ENCODE data around the gene ELF3. TPM values are rescaled to one million over a fixed set of nuclear protein-coding genes. Genes with fewer than 3 reads are reported as not detected.

ELF3 gene
- total and polyA plus RNA-seq, 2 experiments from 2014 or later = 12.3 to 19.5 TPM

DNA sequence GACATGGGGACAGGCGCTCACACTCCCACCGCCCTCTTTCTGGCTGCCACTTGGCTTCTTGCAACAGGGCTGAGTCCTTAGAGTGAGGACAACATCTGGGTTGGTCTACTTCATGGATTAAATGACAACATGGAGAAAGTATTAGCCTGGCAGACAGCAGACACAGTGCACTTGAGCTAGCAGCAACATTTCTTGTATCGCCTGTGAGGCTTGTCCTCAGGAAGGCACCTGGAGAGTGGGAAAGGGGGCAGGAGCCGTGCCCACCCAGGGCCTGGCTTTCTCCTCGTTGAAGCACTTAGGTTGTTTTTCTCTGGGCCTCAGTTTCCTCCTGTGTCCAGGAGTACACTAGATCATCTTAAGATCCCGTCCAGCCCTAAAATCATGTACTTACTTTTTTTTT, 3.7 kb downstream of the ELF3 start:
- Histone ChIP-seq H3K27ac (ENCODE audit: low read depth) (no peak overlapping the region), H3F3A (replicated peaks; ENCODE audit: low read depth) (peaks cover 8% of the 10 kb centered on the region; the same call in 1 of the 2 replicates), H2AFZ (no peak overlapping the region), H3K4me1 (ENCODE audit: insufficient read depth) (peaks cover 24% of the 10 kb centered on the region), H4K20me1 (replicated peaks; ENCODE audit: insufficient read depth) (no peaks in the 10 kb centered on the region), H3K9me2 (ENCODE audit: insufficient read depth) (no peaks in the 10 kb centered on the region), H3K4me3 (no peak overlapping the region), H3K27me3 (ENCODE audit: insufficient read depth) (no peaks in the 10 kb centered on the region), H3K36me3 (ENCODE audit: insufficient read depth) (no peaks in the 10 kb centered on the region), H3K79me2 (replicated peaks; ENCODE audit: insufficient read depth) (peaks cover 3% of the 10 kb centered on the region; the same call in 1 of the 2 replicates), H3K4me2 (no peak overlapping the region)
- no peak for TF ChIP-seq EZH2 (IDR thresholded peaks at IDR 0.05; ENCODE audit: low read depth, unreplicated experiment)
- no peak for TF ChIP-seq POLR2AphosphoS5 (IDR thresholded peaks at IDR 0.05; ENCODE audit: low read depth)
- TF ChIP-seq JUNB (IDR thresholded peaks at IDR 0.05; ENCODE audit: unreplicated experiment) = no peak
- no peak for TF ChIP-seq CREB1 (CRISPR knock-in tag; IDR thresholded peaks at IDR 0.05; ENCODE audit: low read depth)
- TF ChIP-seq, protein P1, sequence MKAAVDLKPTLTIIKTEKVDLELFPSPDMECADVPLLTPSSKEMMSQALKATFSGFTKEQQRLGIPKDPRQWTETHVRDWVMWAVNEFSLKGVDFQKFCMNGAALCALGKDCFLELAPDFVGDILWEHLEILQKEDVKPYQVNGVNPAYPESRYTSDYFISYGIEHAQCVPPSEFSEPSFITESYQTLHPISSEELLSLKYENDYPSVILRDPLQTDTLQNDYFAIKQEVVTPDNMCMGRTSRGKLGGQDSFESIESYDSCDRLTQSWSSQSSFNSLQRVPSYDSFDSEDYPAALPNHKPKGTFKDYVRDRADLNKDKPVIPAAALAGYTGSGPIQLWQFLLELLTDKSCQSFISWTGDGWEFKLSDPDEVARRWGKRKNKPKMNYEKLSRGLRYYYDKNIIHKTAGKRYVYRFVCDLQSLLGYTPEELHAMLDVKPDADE (IDR thresholded peaks at IDR 0.05) = no peak
- no peak for TF ChIP-seq ZNF331 (CRISPR knock-in tag; IDR thresholded peaks at IDR 0.05; ENCODE audit: low read depth)
- TF ChIP-seq, protein P2, sequence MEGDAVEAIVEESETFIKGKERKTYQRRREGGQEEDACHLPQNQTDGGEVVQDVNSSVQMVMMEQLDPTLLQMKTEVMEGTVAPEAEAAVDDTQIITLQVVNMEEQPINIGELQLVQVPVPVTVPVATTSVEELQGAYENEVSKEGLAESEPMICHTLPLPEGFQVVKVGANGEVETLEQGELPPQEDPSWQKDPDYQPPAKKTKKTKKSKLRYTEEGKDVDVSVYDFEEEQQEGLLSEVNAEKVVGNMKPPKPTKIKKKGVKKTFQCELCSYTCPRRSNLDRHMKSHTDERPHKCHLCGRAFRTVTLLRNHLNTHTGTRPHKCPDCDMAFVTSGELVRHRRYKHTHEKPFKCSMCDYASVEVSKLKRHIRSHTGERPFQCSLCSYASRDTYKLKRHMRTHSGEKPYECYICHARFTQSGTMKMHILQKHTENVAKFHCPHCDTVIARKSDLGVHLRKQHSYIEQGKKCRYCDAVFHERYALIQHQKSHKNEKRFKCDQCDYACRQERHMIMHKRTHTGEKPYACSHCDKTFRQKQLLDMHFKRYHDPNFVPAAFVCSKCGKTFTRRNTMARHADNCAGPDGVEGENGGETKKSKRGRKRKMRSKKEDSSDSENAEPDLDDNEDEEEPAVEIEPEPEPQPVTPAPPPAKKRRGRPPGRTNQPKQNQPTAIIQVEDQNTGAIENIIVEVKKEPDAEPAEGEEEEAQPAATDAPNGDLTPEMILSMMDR (conservative IDR thresholded peaks at IDR 0.05; ENCODE audit: low read depth in 2 of 2) = no peak
- TF ChIP-seq, protein P3, sequence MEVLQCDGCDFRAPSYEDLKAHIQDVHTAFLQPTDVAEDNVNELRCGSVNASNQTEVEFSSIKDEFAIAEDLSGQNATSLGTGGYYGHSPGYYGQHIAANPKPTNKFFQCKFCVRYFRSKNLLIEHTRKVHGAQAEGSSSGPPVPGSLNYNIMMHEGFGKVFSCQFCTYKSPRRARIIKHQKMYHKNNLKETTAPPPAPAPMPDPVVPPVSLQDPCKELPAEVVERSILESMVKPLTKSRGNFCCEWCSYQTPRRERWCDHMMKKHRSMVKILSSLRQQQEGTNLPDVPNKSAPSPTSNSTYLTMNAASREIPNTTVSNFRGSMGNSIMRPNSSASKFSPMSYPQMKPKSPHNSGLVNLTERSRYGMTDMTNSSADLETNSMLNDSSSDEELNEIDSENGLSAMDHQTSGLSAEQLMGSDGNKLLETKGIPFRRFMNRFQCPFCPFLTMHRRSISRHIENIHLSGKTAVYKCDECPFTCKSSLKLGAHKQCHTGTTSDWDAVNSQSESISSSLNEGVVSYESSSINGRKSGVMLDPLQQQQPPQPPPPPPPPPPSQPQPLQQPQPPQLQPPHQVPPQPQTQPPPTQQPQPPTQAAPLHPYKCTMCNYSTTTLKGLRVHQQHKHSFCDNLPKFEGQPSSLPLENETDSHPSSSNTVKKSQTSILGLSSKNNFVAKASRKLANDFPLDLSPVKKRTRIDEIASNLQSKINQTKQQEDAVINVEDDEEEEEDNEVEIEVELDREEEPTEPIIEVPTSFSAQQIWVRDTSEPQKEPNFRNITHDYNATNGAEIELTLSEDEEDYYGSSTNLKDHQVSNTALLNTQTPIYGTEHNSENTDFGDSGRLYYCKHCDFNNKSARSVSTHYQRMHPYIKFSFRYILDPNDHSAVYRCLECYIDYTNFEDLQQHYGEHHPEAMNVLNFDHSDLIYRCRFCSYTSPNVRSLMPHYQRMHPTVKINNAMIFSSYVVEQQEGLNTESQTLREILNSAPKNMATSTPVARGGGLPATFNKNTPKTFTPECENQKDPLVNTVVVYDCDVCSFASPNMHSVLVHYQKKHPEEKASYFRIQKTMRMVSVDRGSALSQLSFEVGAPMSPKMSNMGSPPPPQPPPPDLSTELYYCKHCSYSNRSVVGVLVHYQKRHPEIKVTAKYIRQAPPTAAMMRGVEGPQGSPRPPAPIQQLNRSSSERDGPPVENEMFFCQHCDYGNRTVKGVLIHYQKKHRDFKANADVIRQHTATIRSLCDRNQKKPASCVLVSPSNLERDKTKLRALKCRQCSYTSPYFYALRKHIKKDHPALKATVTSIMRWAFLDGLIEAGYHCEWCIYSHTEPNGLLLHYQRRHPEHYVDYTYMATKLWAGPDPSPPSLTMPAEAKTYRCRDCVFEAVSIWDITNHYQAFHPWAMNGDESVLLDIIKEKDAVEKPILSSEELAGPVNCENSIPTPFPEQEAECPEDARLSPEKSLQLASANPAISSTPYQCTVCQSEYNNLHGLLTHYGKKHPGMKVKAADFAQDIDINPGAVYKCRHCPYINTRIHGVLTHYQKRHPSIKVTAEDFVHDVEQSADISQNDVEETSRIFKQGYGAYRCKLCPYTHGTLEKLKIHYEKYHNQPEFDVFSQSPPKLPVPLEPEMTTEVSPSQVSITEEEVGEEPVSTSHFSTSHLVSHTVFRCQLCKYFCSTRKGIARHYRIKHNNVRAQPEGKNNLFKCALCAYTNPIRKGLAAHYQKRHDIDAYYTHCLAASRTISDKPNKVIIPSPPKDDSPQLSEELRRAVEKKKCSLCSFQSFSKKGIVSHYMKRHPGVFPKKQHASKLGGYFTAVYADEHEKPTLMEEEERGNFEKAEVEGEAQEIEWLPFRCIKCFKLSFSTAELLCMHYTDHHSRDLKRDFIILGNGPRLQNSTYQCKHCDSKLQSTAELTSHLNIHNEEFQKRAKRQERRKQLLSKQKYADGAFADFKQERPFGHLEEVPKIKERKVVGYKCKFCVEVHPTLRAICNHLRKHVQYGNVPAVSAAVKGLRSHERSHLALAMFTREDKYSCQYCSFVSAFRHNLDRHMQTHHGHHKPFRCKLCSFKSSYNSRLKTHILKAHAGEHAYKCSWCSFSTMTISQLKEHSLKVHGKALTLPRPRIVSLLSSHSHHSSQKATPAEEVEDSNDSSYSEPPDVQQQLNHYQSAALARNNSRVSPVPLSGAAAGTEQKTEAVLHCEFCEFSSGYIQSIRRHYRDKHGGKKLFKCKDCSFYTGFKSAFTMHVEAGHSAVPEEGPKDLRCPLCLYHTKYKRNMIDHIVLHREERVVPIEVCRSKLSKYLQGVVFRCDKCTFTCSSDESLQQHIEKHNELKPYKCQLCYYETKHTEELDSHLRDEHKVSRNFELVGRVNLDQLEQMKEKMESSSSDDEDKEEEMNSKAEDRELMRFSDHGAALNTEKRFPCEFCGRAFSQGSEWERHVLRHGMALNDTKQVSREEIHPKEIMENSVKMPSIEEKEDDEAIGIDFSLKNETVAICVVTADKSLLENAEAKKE (CRISPR knock-in tag; IDR thresholded peaks at IDR 0.05) = no peak
- no peak for TF ChIP-seq STAT1 (IDR thresholded peaks at IDR 0.05; ENCODE audit: unreplicated experiment)
- TF ChIP-seq ZNF114 (CRISPR knock-in tag; IDR thresholded peaks at IDR 0.05) = no peak
- TF ChIP-seq, protein P4, sequence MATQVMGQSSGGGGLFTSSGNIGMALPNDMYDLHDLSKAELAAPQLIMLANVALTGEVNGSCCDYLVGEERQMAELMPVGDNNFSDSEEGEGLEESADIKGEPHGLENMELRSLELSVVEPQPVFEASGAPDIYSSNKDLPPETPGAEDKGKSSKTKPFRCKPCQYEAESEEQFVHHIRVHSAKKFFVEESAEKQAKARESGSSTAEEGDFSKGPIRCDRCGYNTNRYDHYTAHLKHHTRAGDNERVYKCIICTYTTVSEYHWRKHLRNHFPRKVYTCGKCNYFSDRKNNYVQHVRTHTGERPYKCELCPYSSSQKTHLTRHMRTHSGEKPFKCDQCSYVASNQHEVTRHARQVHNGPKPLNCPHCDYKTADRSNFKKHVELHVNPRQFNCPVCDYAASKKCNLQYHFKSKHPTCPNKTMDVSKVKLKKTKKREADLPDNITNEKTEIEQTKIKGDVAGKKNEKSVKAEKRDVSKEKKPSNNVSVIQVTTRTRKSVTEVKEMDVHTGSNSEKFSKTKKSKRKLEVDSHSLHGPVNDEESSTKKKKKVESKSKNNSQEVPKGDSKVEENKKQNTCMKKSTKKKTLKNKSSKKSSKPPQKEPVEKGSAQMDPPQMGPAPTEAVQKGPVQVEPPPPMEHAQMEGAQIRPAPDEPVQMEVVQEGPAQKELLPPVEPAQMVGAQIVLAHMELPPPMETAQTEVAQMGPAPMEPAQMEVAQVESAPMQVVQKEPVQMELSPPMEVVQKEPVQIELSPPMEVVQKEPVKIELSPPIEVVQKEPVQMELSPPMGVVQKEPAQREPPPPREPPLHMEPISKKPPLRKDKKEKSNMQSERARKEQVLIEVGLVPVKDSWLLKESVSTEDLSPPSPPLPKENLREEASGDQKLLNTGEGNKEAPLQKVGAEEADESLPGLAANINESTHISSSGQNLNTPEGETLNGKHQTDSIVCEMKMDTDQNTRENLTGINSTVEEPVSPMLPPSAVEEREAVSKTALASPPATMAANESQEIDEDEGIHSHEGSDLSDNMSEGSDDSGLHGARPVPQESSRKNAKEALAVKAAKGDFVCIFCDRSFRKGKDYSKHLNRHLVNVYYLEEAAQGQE (IDR thresholded peaks at IDR 0.05; ENCODE audit: unreplicated experiment) = no peak
- no peak for TF ChIP-seq EZH2phosphoT487 (IDR thresholded peaks at IDR 0.05; ENCODE audit: unreplicated experiment)
- no peak for TF ChIP-seq NANOG (IDR thresholded peaks at IDR 0.05; ENCODE audit: borderline replicate concordance)
- ATAC-seq (no peak), DNase-seq (ENCODE audit: low spot score) (no peak)
- H3K36me3 Mint-ChIP-seq (ENCODE audit: low read depth) = peaks cover 19% of the 10 kb centered on the region; the same call in 2 of the 3 replicates
- H3K27ac Mint-ChIP-seq = no peak overlapping the region
- H3K9me3 Mint-ChIP-seq = no peaks in the 10 kb centered on the region
- H3K4me3 Mint-ChIP-seq = no peak overlapping the region
- peaks cover 40% of the 10 kb centered on the region for H3K4me1 Mint-ChIP-seq
- peaks cover 11% of the 10 kb centered on the region for H3K27me3 Mint-ChIP-seq (ENCODE audit: insufficient read depth, low read depth, poor library complexity)

Measured in GM23338 (cell line).